ENCODE data around the gene NOTCH4. TPM values are rescaled to one million over a fixed set of nuclear protein-coding genes. Genes with fewer than 3 reads are reported as not detected.

Gene NOTCH4
- total and polyA plus RNA-seq, 2 experiments from 2014 or later, result 2.7 to 2.8 TPM

DNA sequence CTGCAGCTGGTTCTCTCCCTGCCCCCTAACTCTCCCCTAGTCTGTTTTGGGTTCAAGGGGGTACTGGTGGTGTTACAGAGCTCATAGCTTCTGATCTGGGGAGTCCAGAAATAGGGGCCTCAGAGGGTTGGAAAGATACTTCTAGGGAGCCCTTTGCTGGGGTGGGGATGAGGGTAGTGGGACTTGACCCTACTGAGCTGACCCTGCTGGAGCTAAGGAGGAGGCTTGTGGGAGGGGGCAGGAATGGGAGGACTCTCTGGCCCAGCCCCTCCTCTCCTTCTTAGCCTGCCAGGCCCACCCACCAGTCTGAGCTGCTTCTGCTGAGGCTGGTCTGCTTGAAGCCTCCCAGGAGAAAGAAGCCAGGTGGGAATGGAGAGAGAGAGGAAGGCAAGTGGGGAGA lies 59.6 kb downstream of the NOTCH4 start, which contains the start of gene EGFL8 (continued):
- TF ChIP-seq CTCF (conservative IDR thresholded peaks at IDR 0.05; ENCODE audit: low read depth in 2 of 2) (no peak), EZH2 (IDR thresholded peaks at IDR 0.05; ENCODE audit: low read depth, unreplicated experiment) (no peak), ZNF331 (CRISPR knock-in tag; IDR thresholded peaks at IDR 0.05; ENCODE audit: low read depth) (no peak), REST (IDR thresholded peaks at IDR 0.05; ENCODE audit: unreplicated experiment) (no peak), POLR2AphosphoS5 (IDR thresholded peaks at IDR 0.05; ENCODE audit: low read depth) (no peak)

GRCh38 chr6:32163559-32164258 lies 60.2 kb downstream of the NOTCH4 start:
- H3K27me3 ChIP-seq (ENCODE audit: insufficient read depth), result no peaks in the 10 kb centered on the region
- peaks cover 12% of the 10 kb centered on the region for H3K4me1 ChIP-seq (ENCODE audit: insufficient read depth)
- H2AFZ ChIP-seq, result no peak overlapping the region
- no peak overlapping the region for H3K27ac ChIP-seq (ENCODE audit: low read depth)
- H3K27me3 Mint-ChIP-seq (ENCODE audit: insufficient read depth, low read depth, poor library complexity), result peaks cover 7% of the 10 kb centered on the region
- H3K4me3 ChIP-seq, result no peak overlapping the region
- peak overlapping the region; percentile 65 for H3K27ac Mint-ChIP-seq
- peaks cover 12% of the 10 kb centered on the region for H3F3A ChIP-seq (replicated peaks; ENCODE audit: low read depth)
- DNase-seq (ENCODE audit: low spot score), result no peak
- no peak overlapping the region for H3K4me2 ChIP-seq
- no peaks in the 10 kb centered on the region for H3K79me2 ChIP-seq (replicated peaks; ENCODE audit: insufficient read depth)
- H3K36me3 ChIP-seq (ENCODE audit: insufficient read depth), result peaks cover 4% of the 10 kb centered on the region; the same call in 1 of the 2 replicates
- H3K9me3 Mint-ChIP-seq, result no peaks in the 10 kb centered on the region
- TF ChIP-seq STAT1 (IDR thresholded peaks at IDR 0.05; ENCODE audit: unreplicated experiment) (no peak), EZH2phosphoT487 (IDR thresholded peaks at IDR 0.05; ENCODE audit: unreplicated experiment) (no peak), CREB1 (CRISPR knock-in tag; IDR thresholded peaks at IDR 0.05; ENCODE audit: low read depth) (no peak), NANOG (IDR thresholded peaks at IDR 0.05; ENCODE audit: borderline replicate concordance) (no peak)
- H3K4me1 Mint-ChIP-seq, result peaks cover 23% of the 10 kb centered on the region
- peaks cover 55% of the 10 kb centered on the region for H3K36me3 Mint-ChIP-seq (ENCODE audit: low read depth)
- no peak for ATAC-seq
- no peaks in the 10 kb centered on the region; the same call in 1 of the 2 replicates for H4K20me1 ChIP-seq (replicated peaks; ENCODE audit: insufficient read depth)
- H3K9me2 ChIP-seq (ENCODE audit: insufficient read depth), result no peaks in the 10 kb centered on the region
- H3K4me3 Mint-ChIP-seq, result no peak overlapping the region

All from GM23338 (cell line).